GM19397 (cell line): Measurements from ENCODE around the gene ITGA4.
"Not testable (repeated sequence)": the region's sequence is repeated elsewhere in the genome, so short reads cannot be mapped to it uniquely, and the experiment has no call there.

ENCODE experiments used
- ATAC-seq: cut with Tn5 transposase; IDR thresholded peaks from one replicate; pipeline ENCODE4 v1.9.1; 2021; ENCODE audit warnings: mild to moderate bottlenecking, moderate library complexity; ENCODE audit not compliant: unreplicated experiment

ITGA4 gene

GRCh38 chr2:181457121-181457740 is at the start of gene ITGA4:
Gene ITGA4 (plus strand): TSS chr2:181457386. CDS start chr2:181457655, 269 bp downstream.
- peak; percentile 82 for ATAC-seq

- no peak for ATAC-seq
Observed at GRCh38 chr2:181408861-181409260, 48.3 kb upstream of the ITGA4 start.

- peak; percentile 95 for ATAC-seq
Observed at GRCh38 chr2:181411105-181411849, 45.9 kb upstream of the ITGA4 start.

GRCh38 chr2:181419129-181419855 is 37.9 kb upstream of the ITGA4 start:
- ATAC-seq: no peak

GRCh38 chr2:181420259-181421130 is 36.7 kb upstream of the ITGA4 start:
- ATAC-seq: no peak

GRCh38 chr2:181421131-181421458 is 36.1 kb upstream of the ITGA4 start:
- no peak for ATAC-seq

- ATAC-seq: no peak
Observed at GRCh38 chr2:181421464-181421863, 35.7 kb upstream of the ITGA4 start.

GRCh38 chr2:181426672-181427071 is 30.5 kb upstream of the ITGA4 start:
- no peak for ATAC-seq

- no peak for ATAC-seq
Observed at GRCh38 chr2:181430406-181431118, 26.6 kb upstream of the ITGA4 start.

- no peak for ATAC-seq
Observed at GRCh38 chr2:181431674-181432073, 25.5 kb upstream of the ITGA4 start.

- no peak for ATAC-seq
Observed at GRCh38 chr2:181438261-181438660, 18.9 kb upstream of the ITGA4 start.

- no peak for ATAC-seq
Observed at GRCh38 chr2:181440344-181440743, 16.8 kb upstream of the ITGA4 start.

GRCh38 chr2:181440919-181441318 is 16.3 kb upstream of the ITGA4 start:
- no peak for ATAC-seq

- ATAC-seq: no peak
Observed at GRCh38 chr2:181441670-181442069, 15.5 kb upstream of the ITGA4 start.

GRCh38 chr2:181444654-181445053 is 12.5 kb upstream of the ITGA4 start:
- no peak for ATAC-seq

- ATAC-seq: no peak
Observed at GRCh38 chr2:181446985-181447384, 10.2 kb upstream of the ITGA4 start.

- ATAC-seq: not testable (repeated sequence)
Observed at GRCh38 chr2:181449278-181449677, 7.9 kb upstream of the ITGA4 start.

GRCh38 chr2:181454686-181455450 is 2.3 kb upstream of the ITGA4 start:
- no peak for ATAC-seq

GRCh38 chr2:181456660-181457120 is 496 bp upstream of the ITGA4 start:
- ATAC-seq: peak; percentile 77
